ENCODE measurements around the gene ADCY3.
A peak's percentile ranks its signal among the peaks of the same experiment; 100 is the strongest.

ADCY3 gene

DNA sequence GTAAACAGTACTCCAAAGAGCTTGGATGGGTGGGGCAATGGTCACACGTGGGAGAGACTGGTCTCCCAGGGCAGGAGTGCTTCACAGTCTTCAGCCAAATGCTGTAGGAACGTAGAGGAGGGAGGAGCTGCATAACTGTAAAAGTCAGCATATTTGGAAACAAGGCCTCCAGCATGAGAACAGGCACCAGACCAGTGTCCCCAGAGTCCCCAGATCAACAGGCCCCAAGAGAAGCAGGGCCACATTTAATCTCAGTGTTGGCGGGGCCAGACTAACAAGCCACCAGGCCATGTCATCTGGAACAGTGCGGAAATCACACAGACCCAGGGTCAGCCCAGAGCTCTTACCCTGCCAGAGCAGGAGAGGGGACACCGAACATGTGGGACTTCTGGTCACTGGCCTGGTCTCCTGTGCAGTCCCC is 63.2 kb downstream of the ADCY3 start:
- DNase-seq (ENCODE audit: low read depth), result no peak
- TF ChIP-seq CTCF (IDR thresholded peaks at IDR 0.05; ENCODE audit: low read length, missing control alignments), result no peak
- H3K4me3 ChIP-seq (replicated peaks; ENCODE audit: low read depth, low read length), result no peak overlapping the region

DNA sequence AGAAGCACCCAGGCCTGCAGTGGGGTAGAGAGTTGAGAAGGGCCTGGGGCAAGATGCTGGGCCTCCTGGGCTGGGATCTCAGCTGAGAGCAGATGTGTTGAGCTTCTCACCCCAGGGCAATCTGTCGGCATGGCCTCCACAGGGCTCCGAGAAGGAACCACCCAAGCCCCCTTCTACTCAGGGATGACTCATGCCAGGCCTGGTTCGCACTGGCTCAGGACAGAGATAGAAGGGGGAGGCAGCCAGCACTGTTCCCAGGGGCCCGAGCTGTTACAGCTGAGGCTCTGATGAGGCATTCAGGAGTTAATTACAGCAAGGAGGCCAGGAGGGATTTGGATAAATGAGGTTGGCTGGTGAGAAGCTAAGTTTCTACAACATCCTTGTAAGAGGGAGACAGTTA is 64.3 kb downstream of the ADCY3 start:
- no peak overlapping the region for H3K4me3 ChIP-seq (replicated peaks; ENCODE audit: low read depth, low read length)
- TF ChIP-seq CTCF (IDR thresholded peaks at IDR 0.05; ENCODE audit: low read length, missing control alignments), result no peak
- peak; percentile 39 for DNase-seq (ENCODE audit: low read depth)

- DNase-seq (ENCODE audit: low read depth), result no peak
- TF ChIP-seq CTCF (IDR thresholded peaks at IDR 0.05; ENCODE audit: low read length, missing control alignments), result no peak
- no peak overlapping the region for H3K4me3 ChIP-seq (replicated peaks; ENCODE audit: low read depth, low read length)
Measured at GRCh38 chr2:24855022-24855622, 64.9 kb downstream of the ADCY3 start.

- TF ChIP-seq CTCF (IDR thresholded peaks at IDR 0.05; ENCODE audit: low read length, missing control alignments), result no peak
- no peak overlapping the region for H3K4me3 ChIP-seq (replicated peaks; ENCODE audit: low read depth, low read length)
- DNase-seq (ENCODE audit: low read depth), result no peak
Measured at GRCh38 chr2:24853996-24854395, 66.0 kb downstream of the ADCY3 start.

GRCh38 chr2:24853046-24853445 is 67.0 kb downstream of the ADCY3 start:
- no peak for DNase-seq (ENCODE audit: low read depth)
- H3K4me3 ChIP-seq (replicated peaks; ENCODE audit: low read depth, low read length), result no peak overlapping the region
- no peak for TF ChIP-seq CTCF (IDR thresholded peaks at IDR 0.05; ENCODE audit: low read length, missing control alignments)

DNA sequence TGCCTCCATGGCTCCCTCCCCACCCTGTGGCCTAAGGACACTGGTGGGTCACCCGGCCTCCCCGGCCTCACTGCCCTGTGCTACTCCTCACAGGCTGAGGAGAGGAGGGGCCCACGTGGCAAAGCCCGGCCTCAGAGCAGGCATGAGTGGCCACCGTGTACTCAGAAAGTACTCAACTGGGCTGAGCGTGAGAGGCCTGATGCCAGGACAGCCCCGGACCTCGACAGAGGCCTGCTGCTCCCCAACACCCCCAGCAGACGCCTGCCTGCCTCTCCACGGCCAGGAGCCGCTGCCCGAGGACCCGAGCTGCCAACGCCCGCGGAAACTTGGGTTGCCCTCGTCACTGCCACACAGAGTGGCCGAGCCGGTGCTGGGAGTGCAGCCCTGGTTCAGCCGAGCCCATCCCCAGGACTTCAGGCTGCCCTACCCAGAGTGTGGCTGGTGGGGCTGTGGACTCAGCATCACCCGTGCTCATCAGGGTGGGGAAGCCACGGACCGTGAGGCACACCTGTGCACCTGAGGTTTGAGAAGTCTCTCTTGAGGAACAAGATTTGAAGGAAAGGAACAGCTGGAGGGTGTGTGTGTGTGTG is 67.5 kb downstream of the ADCY3 start:
- no peak overlapping the region for H3K4me3 ChIP-seq (replicated peaks; ENCODE audit: low read depth, low read length)
- TF ChIP-seq CTCF (IDR thresholded peaks at IDR 0.05; ENCODE audit: low read length, missing control alignments), result no peak
- no peak for DNase-seq (ENCODE audit: low read depth)

DNA sequence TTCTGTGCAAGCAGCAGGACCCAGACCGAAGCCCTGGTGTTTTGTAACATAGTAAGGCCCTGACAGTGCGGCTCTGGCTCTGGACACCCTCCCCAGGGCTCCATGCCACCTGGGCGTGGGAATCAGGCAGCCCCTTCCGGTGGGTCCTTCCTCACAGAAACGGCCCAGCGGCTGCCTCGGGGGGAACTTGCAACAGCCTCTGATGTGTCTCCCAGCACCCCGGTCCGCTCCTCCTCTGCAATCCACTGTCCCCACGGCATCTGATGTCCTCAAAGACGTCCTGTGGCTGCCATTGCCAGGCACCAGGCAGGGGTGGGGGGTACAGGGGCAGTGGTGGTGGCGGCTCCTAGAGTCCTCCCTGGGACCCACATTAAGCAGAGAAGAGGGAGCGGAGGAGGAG is 68.0 kb downstream of the ADCY3 start:
- no peak overlapping the region for H3K4me3 ChIP-seq (replicated peaks; ENCODE audit: low read depth, low read length)
- no peak for TF ChIP-seq CTCF (IDR thresholded peaks at IDR 0.05; ENCODE audit: low read length, missing control alignments)
- no peak for DNase-seq (ENCODE audit: low read depth)

Data from fibroblast of pulmonary artery (primary cell).